D721Med (cell line): Measurements from ENCODE around the gene PPM1N.

Experiments used
- DNase-seq: peaks from one replicate; pipeline ENCODE4 v3.0.0; 2011; ENCODE audit warnings: low spot score; ENCODE audit not compliant: insufficient read length
- FAIRE-seq: peaks from 2 replicates; lab custom pipeline; 2011; peaks lifted over from hg19 to GRCh38; lab: Jason Lieb, UNC
- TF ChIP-seq, protein P1 (sequence below): IDR thresholded peaks from 2 replicates; pipeline ENCODE4 v1.5.1; 2012; ENCODE audit warnings: mild to moderate bottlenecking, control low read depth; ENCODE audit not compliant: insufficient read depth; ENCODE audit errors: missing control alignments

PPM1N gene

DNA sequence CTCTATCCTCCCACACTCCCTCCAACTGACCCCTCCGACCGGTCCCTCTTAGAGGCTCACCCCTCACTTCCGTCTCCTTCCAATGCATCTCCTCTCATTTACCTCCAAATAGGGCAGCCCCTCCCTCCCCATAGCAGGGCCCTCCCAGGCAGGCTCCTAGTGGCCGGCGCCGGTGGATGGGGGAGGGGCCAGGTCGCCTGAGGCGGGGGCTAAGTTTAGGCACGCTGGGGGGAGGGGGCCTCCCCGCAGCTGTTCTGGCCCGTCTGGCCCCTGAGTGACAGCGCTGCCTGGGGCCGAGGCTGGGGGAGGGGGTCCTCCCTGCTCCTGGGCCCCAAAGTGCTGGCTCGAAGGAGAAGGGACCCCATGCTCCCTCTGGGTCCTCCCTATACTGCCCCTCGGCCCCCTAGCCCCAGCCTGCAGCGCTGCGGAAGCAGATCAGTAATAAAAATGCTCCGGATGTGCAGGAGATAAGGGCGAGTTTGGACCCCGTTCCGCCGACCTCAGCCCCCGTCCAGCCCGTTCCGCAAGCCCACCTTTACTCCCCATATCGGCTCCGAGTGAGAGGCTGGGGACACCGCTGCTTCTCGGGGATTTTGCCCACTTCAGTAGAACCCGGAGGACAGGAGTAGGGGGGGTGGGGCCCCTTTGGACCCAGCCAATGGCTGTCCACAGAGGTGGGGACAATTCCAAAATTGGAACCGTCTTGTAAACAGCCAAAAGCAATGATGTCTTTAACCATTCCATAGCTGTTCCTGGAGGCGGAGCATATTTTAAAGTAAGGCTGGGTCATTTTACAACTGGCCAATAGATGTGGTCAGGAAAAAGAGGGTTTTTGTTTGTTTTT is 5.4 kb upstream of the PPM1N start:
- FAIRE-seq (no peak), DNase-seq (no peak)
- TF ChIP-seq, protein P1, sequence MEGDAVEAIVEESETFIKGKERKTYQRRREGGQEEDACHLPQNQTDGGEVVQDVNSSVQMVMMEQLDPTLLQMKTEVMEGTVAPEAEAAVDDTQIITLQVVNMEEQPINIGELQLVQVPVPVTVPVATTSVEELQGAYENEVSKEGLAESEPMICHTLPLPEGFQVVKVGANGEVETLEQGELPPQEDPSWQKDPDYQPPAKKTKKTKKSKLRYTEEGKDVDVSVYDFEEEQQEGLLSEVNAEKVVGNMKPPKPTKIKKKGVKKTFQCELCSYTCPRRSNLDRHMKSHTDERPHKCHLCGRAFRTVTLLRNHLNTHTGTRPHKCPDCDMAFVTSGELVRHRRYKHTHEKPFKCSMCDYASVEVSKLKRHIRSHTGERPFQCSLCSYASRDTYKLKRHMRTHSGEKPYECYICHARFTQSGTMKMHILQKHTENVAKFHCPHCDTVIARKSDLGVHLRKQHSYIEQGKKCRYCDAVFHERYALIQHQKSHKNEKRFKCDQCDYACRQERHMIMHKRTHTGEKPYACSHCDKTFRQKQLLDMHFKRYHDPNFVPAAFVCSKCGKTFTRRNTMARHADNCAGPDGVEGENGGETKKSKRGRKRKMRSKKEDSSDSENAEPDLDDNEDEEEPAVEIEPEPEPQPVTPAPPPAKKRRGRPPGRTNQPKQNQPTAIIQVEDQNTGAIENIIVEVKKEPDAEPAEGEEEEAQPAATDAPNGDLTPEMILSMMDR = no peak

DNA sequence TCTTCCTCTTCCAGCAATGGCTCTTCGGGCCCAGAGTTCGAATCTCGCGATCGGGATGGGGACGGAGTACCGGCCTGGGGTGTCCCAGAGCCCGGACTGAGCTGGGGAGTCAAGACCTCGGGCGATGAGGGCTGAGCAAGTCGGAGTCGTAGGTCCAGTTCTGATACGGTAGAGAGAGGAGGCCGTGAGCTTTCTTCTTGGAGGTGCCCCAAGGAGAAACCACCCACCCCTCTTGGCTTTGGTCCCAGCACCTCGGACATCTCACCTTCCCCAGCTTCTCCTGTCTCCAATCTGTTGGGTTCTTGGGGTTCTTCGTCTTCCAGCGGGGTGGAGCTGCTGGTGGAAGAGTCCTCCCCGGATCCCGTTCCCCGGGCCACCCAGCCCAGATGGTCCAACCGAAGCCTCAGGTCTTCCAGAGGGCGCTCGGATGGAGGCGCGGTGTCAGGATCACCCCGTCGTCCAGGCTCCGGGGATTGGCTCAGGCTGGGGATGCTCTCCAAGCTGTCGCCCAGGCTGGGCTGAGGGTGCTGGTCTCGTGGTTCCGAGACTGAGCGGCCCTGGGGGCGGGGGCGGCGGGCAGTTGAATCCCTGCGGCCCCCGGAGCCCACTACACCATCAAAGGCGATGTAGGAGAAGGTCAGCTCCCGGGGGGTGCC is 3.9 kb upstream of the PPM1N start:
- DNase-seq (no peak), FAIRE-seq (no peak)

DNA sequence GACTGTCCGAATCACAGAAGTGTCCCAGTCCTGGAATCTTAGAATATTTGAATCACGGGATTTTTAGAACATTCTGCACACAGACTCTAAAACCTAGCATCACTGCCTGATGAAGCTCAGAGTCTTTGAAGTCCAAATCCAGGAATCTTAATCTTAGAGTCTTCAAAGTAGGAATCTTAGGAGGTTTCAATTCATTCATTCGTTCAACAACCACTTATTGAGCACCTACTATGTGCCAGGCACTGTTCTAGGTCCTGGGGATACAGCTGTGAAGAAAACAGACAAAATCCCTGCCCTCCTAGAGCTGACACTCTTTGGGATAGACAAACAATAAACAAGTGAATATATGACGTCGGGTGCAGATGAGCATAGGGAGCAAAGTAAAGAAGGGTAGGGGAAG is 3.1 kb upstream of the PPM1N start:
- TF ChIP-seq, protein P1 = no peak
- FAIRE-seq (no peak), DNase-seq (no peak)

More for the DNA sequence above, 3.9 kb upstream of the PPM1N start:
- TF ChIP-seq, protein P1 = no peak

DNA sequence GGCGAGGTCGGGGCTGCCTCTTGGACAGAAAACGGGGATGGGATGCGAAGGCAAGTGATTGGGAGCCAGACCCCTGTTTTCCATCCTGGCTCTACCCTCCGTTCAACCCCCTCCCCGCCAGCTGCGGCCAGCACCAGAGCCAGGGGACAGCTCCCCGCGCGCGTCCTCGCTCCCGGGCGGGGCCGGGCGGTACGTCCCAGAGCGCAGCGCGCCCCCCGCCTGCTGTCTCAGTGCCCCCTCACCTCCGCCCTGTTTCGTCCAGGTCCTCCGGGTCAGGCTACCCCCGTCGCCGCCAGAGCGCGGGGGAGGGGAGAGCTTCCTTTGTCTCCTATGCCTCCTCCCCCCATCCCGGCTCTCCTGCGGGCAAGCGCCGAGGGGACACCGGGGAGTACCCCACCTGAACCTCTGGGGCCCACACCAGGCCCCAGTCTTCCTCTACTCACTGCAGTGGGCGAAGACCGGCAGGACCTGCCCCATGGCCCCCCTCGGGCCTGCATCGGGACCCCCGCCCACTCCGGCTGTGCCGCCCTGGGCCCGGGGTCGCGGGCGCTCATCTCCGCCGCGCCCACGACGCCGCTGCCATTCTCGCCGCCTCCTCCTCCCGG is 1.8 kb upstream of the PPM1N start:
- DNase-seq (peak; percentile 41), FAIRE-seq (no peak)
- TF ChIP-seq, protein P1 = no peak

DNA sequence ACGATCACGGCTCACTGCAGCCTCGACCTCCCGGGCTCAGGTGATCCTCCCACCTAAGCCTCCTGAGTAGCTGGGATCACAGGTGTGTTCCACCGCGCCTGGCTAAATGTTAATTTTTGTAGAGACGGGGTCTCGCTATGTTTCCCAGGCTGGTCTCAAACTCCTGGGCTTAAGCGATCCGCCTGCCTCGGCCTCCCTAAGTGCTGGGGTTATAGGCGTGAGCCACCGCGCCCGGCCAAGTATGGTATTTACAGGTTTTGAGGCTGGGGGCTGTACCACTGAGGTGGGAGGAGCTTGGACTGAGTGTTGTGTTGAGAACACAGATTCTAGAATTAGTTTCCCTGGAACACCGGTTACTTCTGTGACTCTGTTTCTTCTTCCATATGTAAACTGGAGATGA is 452 bp upstream of the PPM1N start:
- no peak for DNase-seq
- TF ChIP-seq, protein P1 = no peak
- FAIRE-seq = no peak

DNA sequence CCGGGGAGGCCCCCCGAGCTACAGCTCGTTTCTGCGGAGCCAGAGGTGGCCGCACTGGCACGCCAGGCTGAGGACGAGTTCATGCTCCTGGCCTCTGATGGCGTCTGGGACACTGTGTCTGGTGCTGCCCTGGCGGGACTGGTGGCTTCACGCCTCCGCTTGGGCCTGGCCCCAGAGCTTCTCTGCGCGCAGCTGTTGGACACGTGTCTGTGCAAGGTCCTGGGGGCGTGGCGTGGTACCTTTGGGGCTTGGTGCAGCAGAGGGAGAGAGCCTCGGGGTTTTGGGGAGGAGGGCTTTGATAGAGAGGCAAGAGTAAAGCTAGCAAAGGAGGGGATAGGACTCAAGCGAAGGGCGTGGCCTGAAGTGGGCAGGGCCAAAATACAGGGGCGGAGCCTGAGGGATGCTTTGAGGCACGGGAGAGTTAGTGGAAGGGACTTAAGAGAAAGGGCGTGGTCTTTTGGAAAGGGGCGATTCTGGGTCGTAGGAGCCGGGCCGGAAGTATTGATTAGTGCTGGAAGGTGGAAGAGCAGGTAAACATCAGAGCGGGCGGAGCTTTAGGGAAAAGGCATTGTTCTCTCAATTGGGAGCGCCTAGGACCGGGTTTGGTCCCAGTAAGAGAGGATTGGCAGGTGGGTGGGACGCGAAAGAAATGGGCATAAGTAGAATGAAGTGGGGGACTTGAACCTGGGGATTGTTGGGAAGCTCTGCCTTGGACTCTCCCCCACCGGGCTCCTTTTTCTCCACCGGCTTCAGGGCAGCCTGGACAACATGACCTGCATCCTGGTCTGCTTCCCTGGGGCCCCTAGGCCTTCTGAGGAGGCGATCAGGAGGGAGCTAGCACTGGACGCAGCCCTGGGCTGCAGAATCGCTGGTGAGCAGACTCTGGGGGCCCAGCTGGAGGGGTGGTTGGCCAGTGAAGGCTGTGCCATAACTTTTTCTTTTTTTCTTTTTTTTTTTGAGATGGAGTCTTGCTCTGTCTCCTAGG is 1.2 kb downstream of the PPM1N start:
- FAIRE-seq (peak; percentile 44), DNase-seq (peak; percentile 84)
- TF ChIP-seq, protein P1 = no peak
